HG02759 (cell line): ENCODE results near the gene TUBA1B.

Experiments
- ATAC-seq: cut with Tn5 transposase; IDR thresholded peaks from one replicate; pipeline ENCODE4 v1.9.1; 2021; ENCODE audit warnings: mild to moderate bottlenecking, moderate library complexity; ENCODE audit not compliant: unreplicated experiment

The TUBA1B gene

DNA sequence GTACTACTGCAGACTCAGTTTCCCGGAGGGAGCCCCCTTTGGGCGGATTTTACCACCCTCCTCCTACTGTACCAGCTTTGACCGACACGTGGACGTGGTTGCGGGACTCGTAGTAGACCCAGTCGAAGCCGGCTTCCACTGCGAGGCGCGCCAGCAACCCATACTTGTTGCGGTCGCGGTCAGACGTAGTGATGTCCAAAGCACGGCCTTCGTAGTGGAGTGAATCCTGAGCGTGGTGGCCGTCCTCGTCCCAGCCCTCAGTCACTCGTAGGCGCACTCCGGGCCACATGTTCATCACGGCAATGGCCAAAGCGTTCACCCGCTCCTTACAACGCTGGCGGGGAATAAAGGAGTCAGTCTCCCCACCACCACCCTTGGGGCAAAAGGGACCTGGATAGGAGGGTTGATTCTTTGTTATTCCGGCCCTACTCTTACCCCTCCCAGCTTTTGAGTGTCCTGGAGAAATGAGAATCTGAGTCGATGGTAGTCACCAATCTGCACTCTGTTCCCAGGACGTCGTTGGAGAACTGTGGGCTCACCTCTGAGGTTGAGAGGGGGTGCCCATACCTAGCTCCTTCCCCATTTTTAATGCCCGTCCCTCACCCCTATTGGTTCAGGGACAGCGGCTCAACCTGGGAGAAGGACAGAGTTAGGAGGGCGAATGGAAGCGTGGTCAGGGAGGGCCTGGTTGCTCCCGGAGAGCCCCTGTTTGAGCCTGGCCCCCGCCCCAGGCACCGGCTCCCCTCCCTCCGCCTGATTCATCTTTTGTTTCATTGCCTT, 39.9 kb downstream of the TUBA1B start:
- no peak for ATAC-seq

DNA sequence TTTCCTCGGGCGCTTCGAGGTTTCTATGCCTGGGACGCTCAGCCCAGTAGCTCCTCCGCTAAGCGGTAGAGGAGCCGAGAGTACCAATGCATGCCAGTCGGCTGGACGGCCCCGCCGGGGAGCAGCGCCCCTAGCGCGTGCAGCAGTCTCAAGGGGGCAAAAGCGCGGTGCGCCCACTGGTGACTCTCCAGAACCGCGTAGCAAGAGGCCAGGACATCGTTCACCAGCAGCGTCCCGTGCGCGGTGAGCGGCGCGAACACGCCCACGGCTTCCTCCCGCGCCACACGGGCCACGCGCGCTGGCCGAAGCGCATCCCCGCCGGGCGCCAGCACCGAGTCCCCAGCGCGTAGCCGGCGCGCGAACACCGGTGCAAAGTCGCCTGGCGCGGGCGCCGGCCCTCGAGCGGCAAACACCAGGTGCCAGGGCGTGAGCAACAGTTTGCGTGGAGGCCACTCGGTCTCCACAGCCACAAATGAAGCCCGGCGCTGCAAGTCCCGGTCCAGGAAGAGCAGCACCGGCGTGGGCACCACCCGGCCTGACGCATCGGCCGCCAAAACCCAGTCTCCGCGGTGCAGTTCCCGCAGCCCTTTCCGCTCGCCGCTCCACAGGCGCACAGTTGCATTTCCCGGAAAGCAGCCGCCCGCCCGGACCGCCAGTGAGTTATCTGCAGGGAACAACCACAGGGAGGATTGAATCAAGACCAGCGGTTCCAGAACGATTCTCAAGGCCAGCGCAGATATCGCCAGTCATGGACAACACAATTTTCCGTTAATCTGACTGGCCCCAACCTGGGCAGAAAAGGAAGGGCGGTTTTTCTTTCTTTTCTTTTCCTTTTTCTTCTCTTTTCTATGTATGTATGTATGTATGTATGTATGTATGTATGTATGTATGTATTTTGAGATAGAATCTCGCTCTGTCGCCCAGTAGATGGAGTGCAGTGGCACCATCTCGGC, 41.1 kb downstream of the TUBA1B start:
- ATAC-seq = no peak

DNA sequence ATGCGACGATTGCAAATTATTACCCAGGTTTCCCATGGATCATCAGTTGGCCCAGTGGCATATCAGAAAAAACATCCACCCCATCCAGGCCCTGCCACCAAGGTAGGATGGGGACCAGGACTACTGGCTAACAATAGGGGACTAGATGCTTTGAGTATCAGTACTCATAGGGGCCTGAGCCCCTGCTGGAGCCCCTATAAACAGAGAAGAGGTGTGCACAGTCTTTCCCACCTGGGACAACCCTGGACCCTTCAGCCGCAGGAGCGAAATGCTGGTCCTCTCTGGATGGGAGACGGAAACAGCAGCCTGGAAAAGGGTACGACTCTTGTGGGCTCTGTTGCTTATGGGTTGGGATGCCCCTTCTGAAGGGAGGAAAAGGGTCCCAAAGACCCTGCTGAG, 42.3 kb downstream of the TUBA1B start:
- ATAC-seq = no peak

DNA sequence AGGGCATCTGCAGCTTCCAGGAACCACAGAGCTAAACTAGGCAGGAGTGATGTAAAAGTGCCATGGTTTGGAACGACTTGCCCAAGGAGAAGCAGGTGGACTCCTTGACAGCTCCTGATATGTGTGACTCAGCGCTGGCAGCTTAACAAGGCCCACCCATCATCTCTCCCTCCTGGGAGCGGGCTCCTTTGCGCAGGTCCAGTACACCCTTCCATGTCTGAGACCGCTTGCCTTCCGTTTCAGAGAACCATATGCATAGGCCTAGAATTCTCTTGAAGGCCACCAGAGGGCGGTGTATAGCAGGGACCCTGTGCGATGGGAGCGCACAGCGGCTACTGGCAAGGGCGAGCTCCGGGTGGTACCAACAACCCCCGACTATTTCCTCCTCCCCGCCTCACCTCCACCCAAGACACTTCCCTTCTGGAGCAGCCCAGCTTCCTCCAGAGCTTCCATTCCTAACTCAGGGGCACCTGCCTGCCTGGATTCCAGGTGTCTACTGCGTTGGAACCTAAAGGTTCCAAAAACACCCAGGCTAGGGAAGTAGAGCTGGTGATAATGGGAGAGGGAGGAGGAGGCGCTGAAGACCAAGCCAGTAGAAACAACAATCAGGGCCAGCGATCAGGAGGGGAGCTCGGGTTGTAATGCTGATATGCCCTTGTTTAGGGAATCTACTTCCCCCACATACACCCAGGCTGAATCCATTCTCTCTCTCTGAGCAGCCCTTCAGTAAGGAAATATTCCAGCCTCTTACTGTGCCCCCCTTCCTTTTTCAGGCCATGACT, 42.9 kb downstream of the TUBA1B start:
- peak; percentile 84 for ATAC-seq

DNA sequence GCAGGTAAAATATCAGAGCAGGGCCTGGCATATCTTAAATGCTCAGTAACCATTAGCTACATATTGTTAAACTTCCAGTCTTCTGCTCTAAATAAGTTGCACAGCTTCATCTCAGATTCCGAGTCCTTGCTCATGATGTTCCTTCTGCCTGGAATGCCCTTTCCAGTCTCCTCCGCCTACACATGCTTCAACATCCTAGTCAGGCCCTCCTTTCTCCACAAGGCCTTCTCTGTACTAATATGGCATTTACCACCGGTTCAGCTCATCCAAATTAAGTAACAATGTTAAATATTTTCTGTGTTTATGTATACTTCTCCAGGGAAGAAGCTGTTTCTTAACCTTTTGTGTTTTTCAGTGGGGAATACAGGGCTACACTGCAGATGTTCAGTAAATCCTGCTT, 45.1 kb downstream of the TUBA1B start:
- ATAC-seq = no peak

DNA sequence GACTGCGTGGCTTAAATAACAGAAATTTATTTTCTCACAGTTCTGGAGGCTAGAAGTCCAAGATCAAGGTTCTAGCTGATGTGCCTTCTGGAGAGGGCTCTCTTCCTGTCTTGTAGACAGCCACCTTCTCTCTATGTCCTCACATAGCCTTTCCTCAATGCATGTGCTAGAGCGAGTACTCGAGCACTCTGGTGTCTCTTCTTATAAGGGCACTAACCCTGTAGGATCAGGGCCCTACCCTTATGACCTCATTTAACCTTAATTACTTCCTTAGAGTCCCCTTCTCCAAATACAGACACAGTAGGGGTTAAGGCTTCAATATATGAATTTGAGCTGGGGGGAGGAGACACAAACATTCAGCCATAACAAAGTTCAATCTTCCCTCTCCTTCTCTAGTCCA, 46.8 kb downstream of the TUBA1B start:
- no peak for ATAC-seq

DNA sequence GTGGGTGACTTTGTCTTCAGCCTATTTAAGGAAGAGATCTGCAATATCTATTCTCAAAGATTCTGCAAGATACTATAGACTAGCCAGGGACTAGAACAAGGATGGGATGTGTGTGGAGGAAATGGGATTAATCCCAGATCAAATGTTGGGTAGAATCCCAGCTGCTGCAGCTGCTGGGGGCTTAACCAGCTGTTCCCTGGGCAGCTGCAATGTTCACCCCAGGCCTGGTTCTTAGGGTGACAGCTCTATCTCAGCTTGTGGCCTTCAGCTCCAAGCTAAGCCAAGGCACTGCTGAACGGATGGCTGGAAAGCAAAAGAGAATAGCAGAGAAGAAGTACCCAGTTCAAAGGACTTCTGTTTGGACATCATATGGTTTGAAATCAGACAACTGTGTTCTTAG, 51.4 kb downstream of the TUBA1B start:
- no peak for ATAC-seq
